GM12872 (cell line): ENCODE measurements around the gene SHF.

Experiments
- CTCF ChIP-seq: IDR thresholded peaks from 3 replicates; pipeline ENCODE4 v1.5.1; 2011; ENCODE audit warnings: low read depth, mild to moderate bottlenecking, low read length, moderate library complexity; ENCODE audit not compliant: insufficient read depth

SHF gene

GRCh38 chr15:45187578-45187893 lies 230 bp downstream of the SHF start:
- TF ChIP-seq CTCF, result no peak

- TF ChIP-seq CTCF, result no peak
These were observed 792 bp downstream of the SHF start for GRCh38 chr15:45186771-45187577.

GRCh38 chr15:45185903-45186770 lies 1.6 kb downstream of the SHF start:
- no peak for TF ChIP-seq CTCF

GRCh38 chr15:45185069-45185779 lies 2.5 kb downstream of the SHF start:
- TF ChIP-seq CTCF, result no peak

GRCh38 chr15:45184562-45185041 lies 3.2 kb downstream of the SHF start:
- no peak for TF ChIP-seq CTCF

- no peak for TF ChIP-seq CTCF
These were observed 4.3 kb downstream of the SHF start for GRCh38 chr15:45183511-45183910.

- TF ChIP-seq CTCF, result no peak
These were observed 4.8 kb downstream of the SHF start for GRCh38 chr15:45182996-45183395.
